Measurements from ENCODE around the gene GNG14. TPM values are rescaled to one million over a fixed set of nuclear protein-coding genes. Genes with fewer than 3 reads are reported as not detected.

Gene GNG14
- total RNA-seq, 1 experiment from 2014 or later, result not detected

DNA sequence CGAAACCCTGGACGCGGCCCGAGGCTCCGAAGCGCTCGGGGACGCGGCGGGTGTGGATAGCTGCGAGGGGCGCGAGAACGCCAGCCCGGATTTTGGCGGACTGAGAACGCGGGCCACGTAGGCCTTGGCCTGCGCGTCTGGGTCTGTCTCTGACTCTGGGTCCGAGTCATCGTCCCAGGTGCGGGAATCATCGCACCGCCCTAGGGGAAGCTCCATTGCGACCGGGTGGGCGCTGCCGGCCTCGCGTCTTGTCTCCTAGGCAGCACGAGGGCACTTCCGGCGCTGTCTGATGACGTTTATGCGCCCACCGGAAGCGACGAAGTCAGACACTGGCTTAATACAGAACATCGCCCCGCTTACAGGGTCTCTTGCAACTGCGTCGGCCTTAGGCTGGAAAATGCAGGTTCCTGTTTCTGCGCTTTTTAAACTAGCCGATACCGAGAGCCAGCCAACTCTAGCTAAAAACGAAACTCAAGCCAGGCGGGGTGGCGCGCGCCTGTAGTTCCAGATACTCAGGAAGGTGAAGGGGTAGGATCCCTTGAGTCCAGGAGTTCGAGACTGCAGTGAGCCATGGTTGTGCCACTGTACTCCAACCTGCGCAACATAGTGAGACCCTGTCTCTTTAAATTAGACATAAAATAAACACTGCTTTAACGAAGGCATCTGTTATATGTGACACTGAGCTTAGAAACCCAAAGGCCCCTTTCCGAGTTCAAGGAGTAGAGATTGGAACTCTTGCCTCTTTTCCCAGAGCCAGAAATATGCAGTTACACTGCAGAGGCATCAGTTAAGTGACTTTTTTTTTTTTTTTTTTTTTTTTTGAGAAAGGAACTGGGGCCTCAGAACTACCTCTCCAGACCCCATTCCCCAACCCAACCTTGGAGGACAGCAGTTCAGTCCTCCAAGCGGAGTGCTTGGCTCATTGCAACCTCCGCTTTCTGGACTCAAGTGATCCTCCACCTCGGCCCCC lies 8.9 kb downstream of the GNG14 start, which contains the start of gene FBXW9:
TSS of gene FBXW9 (minus strand) at position 266 of the 970 bp plus-strand sequence. CDS start at position 216, 50 bp downstream.
- ATAC-seq (peak; percentile 88), DNase-seq (ENCODE audit: low read depth, low spot score) (peak; percentile 91)
- H3K4me3 ChIP-seq (replicated peaks in 1 of 2; ENCODE audit: low read depth in 1 of 2, low read length in 2 of 2), result peak within 1 kb of the TSS; percentile 88 to 92
- H2AFZ ChIP-seq (ENCODE audit: low read depth, low read length, poor library complexity, severe bottlenecking), result no peak within 1 kb of the TSS
- ChIA-PET CTCF (no interaction called here), RAD21 (ENCODE audit: low non-redundant PET in 1 of 2, low total read pairs in 2 of 2, uncharacterized antibody in 2 of 2, unreplicated experiment in 2 of 2) (interaction anchor here in 1 of 2 experiments (0.7 kb wide), 1 partner anchor 95 kb away, joined by 3 read pairs; the partner anchor contains the start of gene JUNB), POLR2A (interaction anchor here (0.6 to 1.6 kb wide), 4 partner anchors 15 to 118 kb away, joined by 3 to 8 read pairs (median 3); partner anchors contain the start of gene DHPS)
- no peaks in the 10 kb centered on the region for H3K9me2 ChIP-seq (ENCODE audit: insufficient read depth)
- H3K36me3 ChIP-seq (ENCODE audit: control insufficient read depth in 1 of 2, insufficient read depth in 2 of 2, low read length in 2 of 2), result peaks cover 18 to 23% of the 10 kb centered on the region in 2 experiments; a peak in 3 of 4 replicates
- H3K79me2 ChIP-seq (ENCODE audit: insufficient read depth, low read length), result peaks cover 10% of the 10 kb centered on the region; the same call in 1 of the 2 replicates
- H3K27me3 ChIP-seq (ENCODE audit: insufficient read depth, low read length), result no peaks in the 10 kb centered on the region
- no peaks in the 10 kb centered on the region for H4K20me1 ChIP-seq (ENCODE audit: insufficient read depth)
- BruUV-seq (replicated peaks), result TSS peak; percentile 99
- peak within 1 kb of the TSS; percentile 93 for H3K4me2 ChIP-seq (ENCODE audit: low read length)
- intact Hi-C loops (cut with micrococcal nuclease), result no loop called here
- TF ChIP-seq, protein P1, sequence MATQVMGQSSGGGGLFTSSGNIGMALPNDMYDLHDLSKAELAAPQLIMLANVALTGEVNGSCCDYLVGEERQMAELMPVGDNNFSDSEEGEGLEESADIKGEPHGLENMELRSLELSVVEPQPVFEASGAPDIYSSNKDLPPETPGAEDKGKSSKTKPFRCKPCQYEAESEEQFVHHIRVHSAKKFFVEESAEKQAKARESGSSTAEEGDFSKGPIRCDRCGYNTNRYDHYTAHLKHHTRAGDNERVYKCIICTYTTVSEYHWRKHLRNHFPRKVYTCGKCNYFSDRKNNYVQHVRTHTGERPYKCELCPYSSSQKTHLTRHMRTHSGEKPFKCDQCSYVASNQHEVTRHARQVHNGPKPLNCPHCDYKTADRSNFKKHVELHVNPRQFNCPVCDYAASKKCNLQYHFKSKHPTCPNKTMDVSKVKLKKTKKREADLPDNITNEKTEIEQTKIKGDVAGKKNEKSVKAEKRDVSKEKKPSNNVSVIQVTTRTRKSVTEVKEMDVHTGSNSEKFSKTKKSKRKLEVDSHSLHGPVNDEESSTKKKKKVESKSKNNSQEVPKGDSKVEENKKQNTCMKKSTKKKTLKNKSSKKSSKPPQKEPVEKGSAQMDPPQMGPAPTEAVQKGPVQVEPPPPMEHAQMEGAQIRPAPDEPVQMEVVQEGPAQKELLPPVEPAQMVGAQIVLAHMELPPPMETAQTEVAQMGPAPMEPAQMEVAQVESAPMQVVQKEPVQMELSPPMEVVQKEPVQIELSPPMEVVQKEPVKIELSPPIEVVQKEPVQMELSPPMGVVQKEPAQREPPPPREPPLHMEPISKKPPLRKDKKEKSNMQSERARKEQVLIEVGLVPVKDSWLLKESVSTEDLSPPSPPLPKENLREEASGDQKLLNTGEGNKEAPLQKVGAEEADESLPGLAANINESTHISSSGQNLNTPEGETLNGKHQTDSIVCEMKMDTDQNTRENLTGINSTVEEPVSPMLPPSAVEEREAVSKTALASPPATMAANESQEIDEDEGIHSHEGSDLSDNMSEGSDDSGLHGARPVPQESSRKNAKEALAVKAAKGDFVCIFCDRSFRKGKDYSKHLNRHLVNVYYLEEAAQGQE (IDR thresholded peaks at IDR 0.05; ENCODE audit: low read depth), result no peak
- no peak for TF ChIP-seq CBX3 (IDR thresholded peaks at IDR 0.05; ENCODE audit: low read depth)
- peak; percentile 58; the same call in 1 of the 2 replicates for TF ChIP-seq ZFX (IDR thresholded peaks at IDR 0.05)
- no peak for TF ChIP-seq ZNF274 (IDR thresholded peaks at IDR 0.05; ENCODE audit: low read depth, low read length)
- TF ChIP-seq SRF (IDR thresholded peaks at IDR 0.05; ENCODE audit: low read depth), result peak; percentile 96
- TF ChIP-seq RAD21 (IDR thresholded peaks at IDR 0.05; ENCODE audit: low read depth), result no peak
- peak; percentile 56 for TF ChIP-seq YY1 (IDR thresholded peaks at IDR 0.05; ENCODE audit: extremely low read depth, insufficient replicate concordance, low read depth, low read length)
- no peak for TF ChIP-seq JUND (IDR thresholded peaks at IDR 0.05)
- TF ChIP-seq EZH2phosphoT487 (IDR thresholded peaks at IDR 0.05; ENCODE audit: borderline replicate concordance), result no peak
- TF ChIP-seq EZH2 (IDR thresholded peaks at IDR 0.05), result no peak
- TF ChIP-seq ELF1 (IDR thresholded peaks at IDR 0.05; ENCODE audit: borderline replicate concordance, low read depth), result no peak; the same call in 1 of the 2 replicates
- no peak for TF ChIP-seq FOSL1 (IDR thresholded peaks at IDR 0.05; ENCODE audit: low read depth)
- TF ChIP-seq EGR1 (IDR thresholded peaks at IDR 0.05; ENCODE audit: low read depth), result no peak
- peak; percentile 92 for TF ChIP-seq POLR2AphosphoS5 (IDR thresholded peaks at IDR 0.05; ENCODE audit: low read depth, low read length)
- TF ChIP-seq POLR2A (IDR thresholded peaks at IDR 0.05; ENCODE audit: borderline replicate concordance, extremely low read depth, insufficient read depth, insufficient read length), result peak; percentile 71
- peak; percentile 97 for TF ChIP-seq SIN3A (IDR thresholded peaks at IDR 0.05; ENCODE audit: low read depth)
- TF ChIP-seq, protein P2, sequence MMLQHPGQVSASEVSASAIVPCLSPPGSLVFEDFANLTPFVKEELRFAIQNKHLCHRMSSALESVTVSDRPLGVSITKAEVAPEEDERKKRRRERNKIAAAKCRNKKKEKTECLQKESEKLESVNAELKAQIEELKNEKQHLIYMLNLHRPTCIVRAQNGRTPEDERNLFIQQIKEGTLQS (IDR thresholded peaks at IDR 0.05), result no peak
- TF ChIP-seq, protein P3, sequence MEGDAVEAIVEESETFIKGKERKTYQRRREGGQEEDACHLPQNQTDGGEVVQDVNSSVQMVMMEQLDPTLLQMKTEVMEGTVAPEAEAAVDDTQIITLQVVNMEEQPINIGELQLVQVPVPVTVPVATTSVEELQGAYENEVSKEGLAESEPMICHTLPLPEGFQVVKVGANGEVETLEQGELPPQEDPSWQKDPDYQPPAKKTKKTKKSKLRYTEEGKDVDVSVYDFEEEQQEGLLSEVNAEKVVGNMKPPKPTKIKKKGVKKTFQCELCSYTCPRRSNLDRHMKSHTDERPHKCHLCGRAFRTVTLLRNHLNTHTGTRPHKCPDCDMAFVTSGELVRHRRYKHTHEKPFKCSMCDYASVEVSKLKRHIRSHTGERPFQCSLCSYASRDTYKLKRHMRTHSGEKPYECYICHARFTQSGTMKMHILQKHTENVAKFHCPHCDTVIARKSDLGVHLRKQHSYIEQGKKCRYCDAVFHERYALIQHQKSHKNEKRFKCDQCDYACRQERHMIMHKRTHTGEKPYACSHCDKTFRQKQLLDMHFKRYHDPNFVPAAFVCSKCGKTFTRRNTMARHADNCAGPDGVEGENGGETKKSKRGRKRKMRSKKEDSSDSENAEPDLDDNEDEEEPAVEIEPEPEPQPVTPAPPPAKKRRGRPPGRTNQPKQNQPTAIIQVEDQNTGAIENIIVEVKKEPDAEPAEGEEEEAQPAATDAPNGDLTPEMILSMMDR (IDR thresholded peaks at IDR 0.05 in 2 of 3, conservative IDR thresholded peaks at IDR 0.05 in 1 of 3; ENCODE audit: borderline replicate concordance in 1 of 3, insufficient read depth in 1 of 3, low read depth in 2 of 3, low read length in 2 of 3), result no peak
- TF ChIP-seq, protein P4, sequence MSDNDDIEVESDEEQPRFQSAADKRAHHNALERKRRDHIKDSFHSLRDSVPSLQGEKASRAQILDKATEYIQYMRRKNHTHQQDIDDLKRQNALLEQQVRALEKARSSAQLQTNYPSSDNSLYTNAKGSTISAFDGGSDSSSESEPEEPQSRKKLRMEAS (IDR thresholded peaks at IDR 0.05), result peak; percentile 89
- H3K4me1 ChIP-seq (ENCODE audit: control insufficient read depth in 1 of 2, insufficient read depth in 2 of 2, low read length in 2 of 2), result peaks cover 9 to 23% of the 10 kb centered on the region in 2 experiments; a peak in 3 of 4 replicates
- no peaks in the 10 kb centered on the region for H3K9me3 ChIP-seq (ENCODE audit: control insufficient read depth in 1 of 2, insufficient read depth in 1 of 2, low read depth in 1 of 2, low read length in 2 of 2)
- H3K9ac ChIP-seq (ENCODE audit: low read length), result peak within 1 kb of the TSS; percentile 90
- peak within 1 kb of the TSS; percentile 53 for H3K27ac ChIP-seq (ENCODE audit: low read depth, low read length)
